ENCODE measurements around the gene TTLL13.

Gene TTLL13

GRCh38 chr15:90213818-90214204 lies 35.5 kb upstream of the TTLL13 start:
- no peak for DNase-seq (ENCODE audit: insufficient read length, low spot score)
- no peak for FAIRE-seq

DNA sequence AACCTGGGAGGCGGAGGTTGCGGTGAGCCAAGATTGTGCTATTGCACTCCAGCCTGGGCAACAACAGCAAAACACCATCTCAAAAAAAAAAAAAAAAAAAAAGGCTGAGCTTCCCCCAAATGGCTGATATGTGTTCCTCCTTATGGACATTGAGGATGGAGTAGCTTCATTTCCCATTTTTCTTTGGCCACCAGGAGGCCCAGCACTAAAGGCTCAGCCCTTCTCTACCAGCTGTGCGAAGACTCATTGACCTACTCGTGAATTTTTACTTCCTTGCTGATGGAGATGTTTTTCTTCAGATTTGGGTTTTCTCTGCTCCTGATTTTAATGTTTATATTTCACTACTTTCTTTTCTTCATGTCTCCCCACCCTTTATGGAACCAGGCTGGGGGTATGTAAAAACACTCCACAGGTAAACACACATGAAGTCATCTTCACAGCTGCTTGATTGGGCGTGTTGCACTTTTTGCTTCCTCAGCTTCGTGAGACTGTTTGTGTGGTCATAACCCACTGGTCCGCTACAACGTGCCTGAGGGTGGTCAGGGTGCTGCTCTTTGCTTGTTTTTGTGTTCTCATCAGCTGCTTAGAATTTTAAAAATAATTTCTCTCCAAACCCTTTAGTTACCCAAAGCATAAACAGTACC lies 34.7 kb upstream of the TTLL13 start:
- no peak for FAIRE-seq
- no peak for DNase-seq (ENCODE audit: insufficient read length, low spot score)

- FAIRE-seq (no peak), DNase-seq (ENCODE audit: insufficient read length, low spot score) (no peak)
Measured at GRCh38 chr15:90217671-90218394, 31.5 kb upstream of the TTLL13 start.

DNA sequence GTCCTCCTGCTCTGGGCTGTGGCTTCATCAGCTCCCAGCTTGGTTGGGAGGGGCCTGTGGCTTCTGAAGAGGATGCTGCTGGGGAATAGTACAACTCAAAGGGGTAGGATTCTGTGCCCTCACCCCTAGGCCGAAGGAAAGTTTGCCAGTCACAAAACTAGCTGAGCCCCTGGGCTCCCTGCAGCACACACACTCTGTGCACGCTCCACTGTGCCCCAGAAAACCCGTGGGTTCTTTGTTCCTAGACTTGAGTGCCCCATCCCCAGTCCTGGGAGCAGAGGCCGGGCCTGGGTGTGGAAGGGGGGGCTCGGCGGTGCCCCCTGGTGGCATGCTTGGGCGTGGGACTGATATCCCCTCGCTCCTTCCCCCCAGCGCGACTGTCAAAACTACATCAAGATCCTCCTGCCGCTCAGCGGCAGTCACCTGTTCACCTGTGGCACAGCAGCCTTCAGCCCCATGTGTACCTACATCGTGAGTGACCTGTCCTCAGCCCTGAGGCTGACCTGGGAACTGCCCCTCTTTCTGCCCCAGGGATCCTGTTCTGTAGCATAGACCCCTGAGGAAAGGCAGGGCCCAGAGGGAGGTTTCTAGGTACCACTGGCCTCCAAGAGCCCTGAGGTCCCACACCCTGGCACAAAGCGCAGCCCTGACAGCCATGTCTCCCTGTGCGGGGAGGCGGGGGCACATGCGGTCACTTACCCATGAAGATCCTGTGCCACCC lies 29.8 kb upstream of the TTLL13 start:
- FAIRE-seq (no peak), DNase-seq (ENCODE audit: insufficient read length, low spot score) (no peak)

GRCh38 chr15:90221246-90221900 lies 28.0 kb upstream of the TTLL13 start:
- peak; percentile 71 for FAIRE-seq
- DNase-seq (ENCODE audit: insufficient read length, low spot score) = peak; percentile 65

GRCh38 chr15:90222547-90222946 lies 26.8 kb upstream of the TTLL13 start:
- DNase-seq (ENCODE audit: insufficient read length, low spot score) (no peak), FAIRE-seq (no peak)

DNA sequence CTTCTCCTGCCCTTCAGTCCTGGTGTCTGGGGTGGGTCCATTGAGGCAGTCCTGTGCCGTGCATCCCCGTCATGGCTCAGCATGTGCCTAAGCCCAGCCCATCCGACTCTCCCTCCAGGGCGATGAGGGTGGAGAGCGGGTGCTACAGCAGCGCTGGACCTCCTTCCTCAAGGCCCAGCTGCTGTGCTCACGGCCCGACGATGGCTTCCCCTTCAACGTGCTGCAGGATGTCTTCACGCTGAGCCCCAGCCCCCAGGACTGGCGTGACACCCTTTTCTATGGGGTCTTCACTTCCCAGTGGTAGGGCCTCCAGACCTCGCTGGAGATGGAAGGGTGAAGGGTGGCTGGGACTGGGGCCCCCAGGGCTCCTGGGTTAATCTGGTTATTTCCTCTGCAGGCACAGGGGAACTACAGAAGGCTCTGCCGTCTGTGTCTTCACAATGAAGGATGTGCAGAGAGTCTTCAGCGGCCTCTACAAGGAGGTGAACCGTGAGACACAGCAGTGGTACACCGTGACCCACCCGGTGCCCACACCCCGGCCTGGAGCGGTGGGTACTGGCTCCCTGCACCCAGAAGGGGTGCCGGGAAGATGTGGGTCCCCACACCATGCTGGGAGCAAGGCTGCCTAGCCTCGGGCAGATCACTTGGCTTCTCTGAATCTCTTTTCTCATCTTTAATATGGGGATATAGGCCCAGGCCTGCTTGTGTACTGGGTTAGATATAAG lies 25.8 kb upstream of the TTLL13 start:
- FAIRE-seq (no peak), DNase-seq (ENCODE audit: insufficient read length, low spot score) (no peak)

GRCh38 chr15:90225047-90225446 lies 24.3 kb upstream of the TTLL13 start:
- no peak for FAIRE-seq
- DNase-seq (ENCODE audit: insufficient read length, low spot score) = no peak

- no peak for FAIRE-seq
- no peak for DNase-seq (ENCODE audit: insufficient read length, low spot score)
Measured at GRCh38 chr15:90225504-90226234, 23.7 kb upstream of the TTLL13 start.

DNA sequence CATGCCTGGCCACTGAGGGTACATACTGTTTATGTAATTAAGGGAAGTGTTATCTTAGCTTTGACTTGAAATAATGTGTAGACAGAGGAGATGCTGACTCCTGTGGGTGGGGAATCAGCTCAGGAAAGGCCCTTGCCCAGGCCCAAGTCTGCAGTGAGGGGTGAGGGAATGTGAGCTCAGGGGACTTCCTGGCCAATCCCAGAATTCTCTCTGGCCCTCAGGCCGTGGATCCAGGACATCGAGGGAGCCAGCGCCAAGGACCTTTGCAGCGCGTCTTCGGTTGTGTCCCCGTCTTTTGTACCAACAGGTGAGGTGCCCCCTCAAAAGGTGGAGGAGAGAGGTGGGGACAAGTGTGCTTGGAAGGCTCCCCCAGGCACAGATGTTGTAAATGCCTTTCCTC lies 22.0 kb upstream of the TTLL13 start:
- FAIRE-seq = no peak
- no peak for DNase-seq (ENCODE audit: insufficient read length, low spot score)

DNA sequence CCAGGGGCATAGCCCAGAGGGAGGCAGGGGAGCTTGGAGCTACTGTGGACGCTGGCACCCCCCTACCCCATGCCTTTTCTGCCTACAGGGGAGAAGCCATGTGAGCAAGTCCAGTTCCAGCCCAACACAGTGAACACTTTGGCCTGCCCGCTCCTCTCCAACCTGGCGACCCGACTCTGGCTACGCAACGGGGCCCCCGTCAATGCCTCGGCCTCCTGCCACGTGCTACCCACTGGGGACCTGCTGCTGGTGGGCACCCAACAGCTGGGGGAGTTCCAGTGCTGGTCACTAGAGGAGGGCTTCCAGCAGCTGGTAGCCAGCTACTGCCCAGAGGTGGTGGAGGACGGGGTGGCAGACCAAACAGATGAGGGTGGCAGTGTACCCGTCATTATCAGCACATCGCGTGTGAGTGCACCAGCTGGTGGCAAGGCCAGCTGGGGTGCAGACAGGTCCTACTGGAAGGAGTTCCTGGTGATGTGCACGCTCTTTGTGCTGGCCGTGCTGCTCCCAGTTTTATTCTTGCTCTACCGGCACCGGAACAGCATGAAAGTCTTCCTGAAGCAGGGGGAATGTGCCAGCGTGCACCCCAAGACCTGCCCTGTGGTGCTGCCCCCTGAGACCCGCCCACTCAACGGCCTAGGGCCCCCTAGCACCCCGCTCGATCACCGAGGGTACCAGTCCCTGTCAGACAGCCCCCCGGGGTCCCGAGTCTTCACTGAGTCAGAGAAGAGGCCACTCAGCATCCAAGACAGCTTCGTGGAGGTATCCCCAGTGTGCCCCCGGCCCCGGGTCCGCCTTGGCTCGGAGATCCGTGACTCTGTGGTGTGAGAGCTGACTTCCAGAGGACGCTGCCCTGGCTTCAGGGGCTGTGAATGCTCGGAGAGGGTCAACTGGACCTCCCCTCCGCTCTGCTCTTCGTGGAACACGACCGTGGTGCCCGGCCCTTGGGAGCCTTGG lies 21.3 kb upstream of the TTLL13 start:
- DNase-seq (ENCODE audit: insufficient read length, low spot score) = no peak
- FAIRE-seq = no peak

- no peak for FAIRE-seq
- no peak for DNase-seq (ENCODE audit: insufficient read length, low spot score)
Measured at GRCh38 chr15:90228960-90229359, 20.4 kb upstream of the TTLL13 start.

DNA sequence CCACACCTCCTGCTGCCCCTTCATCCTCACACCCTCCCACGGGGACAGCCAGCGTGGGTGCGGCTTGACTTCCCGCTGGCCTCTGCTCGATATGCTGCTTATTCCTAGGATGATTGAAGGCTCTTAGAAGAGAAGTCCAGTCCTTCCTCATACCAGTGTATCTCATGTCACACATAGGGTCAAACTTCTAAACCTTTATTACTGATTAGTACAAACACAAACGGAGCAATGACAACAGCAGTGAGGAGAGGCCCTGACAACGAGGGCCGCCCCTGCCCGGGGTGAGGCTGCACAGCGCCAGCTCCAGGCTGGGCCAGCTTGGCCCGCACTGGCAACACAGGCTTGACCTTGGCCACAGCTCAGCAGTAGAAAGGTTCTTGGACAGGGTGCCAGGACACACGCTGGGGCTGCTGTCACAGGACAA lies 19.3 kb upstream of the TTLL13 start:
- FAIRE-seq = no peak
- no peak for DNase-seq (ENCODE audit: insufficient read length, low spot score)

GRCh38 chr15:90230610-90231009 lies 18.7 kb upstream of the TTLL13 start:
- DNase-seq (ENCODE audit: insufficient read length, low spot score) (no peak), FAIRE-seq (no peak)

GRCh38 chr15:90231028-90232017 lies 18.0 kb upstream of the TTLL13 start:
- FAIRE-seq (peak; percentile 81), DNase-seq (ENCODE audit: insufficient read length, low spot score) (peak; percentile 67)

DNA sequence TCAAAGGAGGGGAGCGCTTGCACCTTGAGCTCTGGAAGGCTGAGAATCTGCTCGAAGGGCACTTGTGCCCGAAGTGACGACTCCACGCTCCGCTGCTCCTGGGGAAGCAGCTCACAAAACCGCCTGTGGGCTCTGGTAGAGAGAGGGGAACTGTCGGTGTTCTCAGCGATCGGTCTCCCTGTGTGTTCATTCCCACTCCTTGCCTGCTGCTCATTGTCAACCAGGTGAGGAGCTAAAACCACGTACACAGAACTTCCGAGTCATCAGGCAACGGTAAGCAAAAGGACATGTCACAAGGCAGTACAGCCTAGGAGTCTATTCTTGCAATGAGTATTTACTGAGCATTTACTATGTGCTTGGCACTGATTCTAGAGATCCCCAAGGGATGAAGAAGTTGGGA lies 17.2 kb upstream of the TTLL13 start:
- no peak for DNase-seq (ENCODE audit: insufficient read length, low spot score)
- no peak for FAIRE-seq

- DNase-seq (ENCODE audit: insufficient read length, low spot score) = no peak
- peak; percentile 49 for FAIRE-seq
Measured at GRCh38 chr15:90232941-90233386, 16.4 kb upstream of the TTLL13 start.
